Panc1 (cell line): ENCODE data around the gene AVPI1.

Experiments
- CTCF ChIP-seq: fragments of 450-650 bp; IDR thresholded peaks from 2 replicates; pipeline ENCODE4 v1.5.1; 2017; ENCODE audit warnings: mild to moderate bottlenecking
- POLR2AphosphoS5 ChIP-seq: IDR thresholded peaks from 2 replicates; pipeline ENCODE4 v1.6.1; 2012; ENCODE audit warnings: mild to moderate bottlenecking, low read depth, low read length, moderate library complexity

GRCh38 chr10:97690133-97690532 is 3.1 kb upstream of the AVPI1 start:
- no peak for TF ChIP-seq CTCF
- TF ChIP-seq POLR2AphosphoS5, result no peak
